ENCODE measurements around the gene LRRC32. TPM values are rescaled to one million over a fixed set of nuclear protein-coding genes. Genes with fewer than 3 reads are reported as not detected.

LRRC32 gene
- total RNA-seq, 1 experiment from 2014 or later: not detected

DNA sequence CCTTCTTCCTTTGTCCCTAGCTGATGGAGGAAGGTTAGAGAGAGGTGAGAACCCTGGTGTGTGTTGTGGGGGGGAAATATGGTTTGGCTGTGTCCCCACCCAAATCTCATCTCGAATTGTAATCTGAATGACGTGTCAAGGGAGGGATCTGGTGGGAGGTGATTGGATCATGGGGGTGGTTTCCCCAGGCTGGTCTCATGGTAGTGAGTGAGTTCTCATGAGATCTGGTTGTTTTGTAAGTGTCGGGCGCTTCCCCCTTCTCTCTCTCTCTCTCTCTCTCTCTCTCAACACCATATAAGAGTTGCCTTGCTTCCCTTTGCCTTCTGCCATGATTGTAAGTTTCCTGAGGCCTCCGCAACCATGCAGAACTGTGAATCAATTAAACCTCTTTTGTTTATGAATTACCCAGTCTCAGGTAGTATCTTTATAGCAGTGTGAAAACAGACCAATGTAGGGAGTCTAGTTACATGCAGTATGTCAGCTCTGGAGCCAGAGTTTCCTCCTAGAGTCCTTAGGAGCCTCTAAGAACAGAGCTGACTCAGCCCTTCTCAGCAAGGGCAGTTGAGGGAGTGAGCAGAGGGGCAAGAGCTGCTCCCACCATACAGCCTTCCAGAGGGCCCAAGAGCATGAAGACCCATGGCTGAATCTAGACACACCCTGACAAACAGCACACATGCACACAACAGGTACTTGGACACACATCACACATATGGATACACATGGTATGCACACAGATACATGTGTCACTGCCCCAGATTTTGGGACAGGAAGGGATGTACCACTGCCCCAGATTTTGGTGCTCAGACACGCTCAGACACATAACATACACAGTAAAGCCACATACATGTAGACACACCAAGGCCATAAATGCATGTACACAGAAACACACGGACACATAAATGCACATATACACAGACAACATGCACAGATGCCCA is 12.9 kb upstream of the LRRC32 start:
- in situ Hi-C loops (cut with HindIII; ENCODE audit: low sequenced_read_pairs): no loop called here
- DNase-seq (ENCODE audit: low spot score): no peak

DNA sequence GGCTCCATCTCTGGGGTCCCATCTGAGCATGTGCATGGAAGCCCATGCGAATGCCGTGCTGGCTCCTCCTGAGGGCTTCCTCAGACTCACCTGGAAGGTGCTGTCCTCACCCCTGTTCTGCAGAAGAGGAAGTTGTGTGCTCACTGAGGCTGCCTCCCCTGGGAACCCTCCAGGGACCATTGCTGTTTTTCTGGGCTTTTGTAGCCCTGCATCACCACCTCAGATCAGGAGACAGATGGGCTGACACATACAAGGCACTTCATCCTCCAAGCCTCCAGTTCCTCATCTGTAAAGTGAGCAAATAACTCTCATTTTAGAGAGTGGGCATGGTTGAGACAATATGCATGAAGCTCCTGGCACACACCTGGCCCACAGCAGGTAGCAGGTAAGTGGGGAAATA is 12.1 kb upstream of the LRRC32 start:
- no peak for DNase-seq (ENCODE audit: low spot score)
- in situ Hi-C loops (cut with HindIII; ENCODE audit: low sequenced_read_pairs): no loop called here

- DNase-seq (ENCODE audit: low spot score): no peak
- in situ Hi-C loops (cut with HindIII; ENCODE audit: low sequenced_read_pairs): no loop called here
Observed at GRCh38 chr11:76682106-76682505, 11.6 kb upstream of the LRRC32 start.

DNA sequence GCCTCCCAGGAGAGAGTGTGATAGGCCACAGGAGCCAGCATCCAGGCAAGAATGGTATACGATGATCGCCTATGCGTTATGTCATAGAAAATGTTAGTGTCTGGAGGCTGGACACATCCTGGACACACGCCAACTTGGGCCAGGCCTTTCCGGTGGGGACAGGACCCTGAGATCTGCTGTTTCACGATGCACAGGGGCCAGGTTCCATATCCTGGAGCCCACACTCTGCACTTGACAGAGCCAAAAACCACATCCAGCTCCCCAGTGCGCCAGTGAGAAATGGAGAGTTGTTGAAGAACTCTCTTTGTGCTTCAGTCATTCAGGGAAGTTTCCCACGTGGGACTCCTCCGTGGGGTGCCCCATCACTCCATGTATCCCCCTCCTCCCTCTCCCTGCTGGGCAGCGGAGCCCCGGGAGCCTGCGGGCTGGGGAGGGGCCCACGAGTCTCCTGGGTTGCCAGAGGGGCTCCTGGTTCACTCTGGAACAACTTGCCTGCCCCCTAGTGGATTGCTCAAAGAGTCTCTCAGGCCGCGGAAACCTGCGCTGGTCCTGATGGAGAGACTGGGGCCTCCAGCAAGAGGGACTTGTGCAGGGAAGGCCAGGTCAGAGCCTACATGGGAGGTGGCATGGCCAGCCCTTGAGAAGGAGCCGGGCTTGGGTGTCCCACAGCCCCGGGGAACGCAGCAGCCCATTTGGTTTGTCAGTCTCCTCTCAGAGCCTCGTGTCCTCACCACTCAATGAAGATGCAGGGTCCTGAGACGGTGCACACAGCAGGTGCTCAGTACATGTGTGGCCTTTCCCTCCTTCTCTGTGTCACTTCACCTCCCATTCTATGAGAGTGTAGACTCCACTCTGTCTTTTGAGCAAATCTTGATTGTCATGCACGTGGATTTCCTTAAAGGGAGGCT is 10.2 kb upstream of the LRRC32 start:
- peak; percentile 82 for DNase-seq (ENCODE audit: low spot score)
- in situ Hi-C loops (cut with HindIII; ENCODE audit: low sequenced_read_pairs): no loop called here

DNA sequence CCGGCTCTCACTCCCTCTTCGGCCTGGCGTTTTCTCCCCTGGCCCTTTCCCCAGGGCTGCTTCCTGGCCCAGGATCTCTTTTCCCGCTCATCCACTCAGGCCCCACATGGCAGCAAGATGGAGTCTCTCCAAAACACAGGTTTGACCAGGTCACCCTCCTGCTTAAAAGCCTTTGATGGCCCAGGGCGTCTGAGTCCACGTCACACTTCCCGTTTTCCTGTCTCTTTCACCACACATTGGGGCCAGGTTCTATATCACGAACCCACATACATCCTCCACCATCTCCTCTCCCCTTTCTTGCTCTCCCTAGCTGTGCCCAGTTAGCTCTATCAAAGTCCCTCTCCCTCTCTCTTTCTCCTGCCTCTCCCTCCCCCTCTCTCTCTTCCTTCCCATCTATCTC is 7.8 kb upstream of the LRRC32 start:
- DNase-seq (ENCODE audit: low spot score): no peak
- in situ Hi-C loops (cut with HindIII; ENCODE audit: low sequenced_read_pairs): no loop called here

- in situ Hi-C loops (cut with HindIII; ENCODE audit: low sequenced_read_pairs): no loop called here
- no peak for DNase-seq (ENCODE audit: low spot score)
Observed at GRCh38 chr11:76677458-76677765, 6.9 kb upstream of the LRRC32 start.

- DNase-seq (ENCODE audit: low spot score): no peak
- in situ Hi-C loops (cut with HindIII; ENCODE audit: low sequenced_read_pairs): no loop called here
Observed at GRCh38 chr11:76676636-76677457, 6.3 kb upstream of the LRRC32 start.

DNA sequence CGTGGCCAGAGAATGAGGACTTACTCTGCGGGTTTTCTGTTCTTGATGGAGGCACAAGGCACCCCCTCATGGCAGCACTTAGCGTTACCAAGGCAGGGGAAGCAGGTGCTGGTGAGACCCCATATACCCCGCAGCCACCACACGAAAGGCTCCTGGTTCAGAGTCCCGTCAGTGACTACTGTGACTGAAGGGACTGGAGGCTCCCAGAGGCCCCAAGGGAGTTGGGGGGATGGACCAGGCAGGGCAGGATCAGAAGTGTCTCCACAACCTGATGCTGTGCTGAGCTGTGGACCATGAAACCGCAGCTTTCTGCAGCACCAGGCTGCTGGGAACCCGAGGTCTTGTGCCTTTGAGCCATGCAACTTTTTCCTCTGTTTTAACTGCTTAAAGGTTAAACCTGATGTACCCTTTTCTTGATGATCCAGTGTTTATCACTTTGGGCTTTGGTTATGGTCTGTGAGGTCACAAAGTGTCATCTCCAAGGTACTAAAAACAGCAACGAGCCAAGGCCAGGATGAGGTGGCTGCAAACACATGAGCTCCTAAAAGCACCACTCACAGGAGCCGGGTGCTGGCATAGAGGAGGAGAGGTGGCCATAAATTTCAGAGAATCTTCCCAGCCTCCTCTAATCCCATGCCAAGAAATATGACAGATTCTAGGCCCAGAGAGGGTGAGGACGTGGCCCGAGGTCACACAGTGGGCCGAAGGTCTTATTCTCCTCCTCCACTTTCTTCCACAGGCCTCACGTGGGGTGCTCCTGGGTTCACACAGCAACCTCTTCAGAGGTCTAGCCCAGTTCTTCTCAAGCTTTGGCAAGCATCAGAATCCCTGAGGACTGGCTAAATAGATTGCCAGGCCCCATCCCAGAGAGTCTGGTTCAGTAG is 4.2 kb upstream of the LRRC32 start:
- DNase-seq (ENCODE audit: low spot score): no peak
- in situ Hi-C loops (cut with HindIII; ENCODE audit: low sequenced_read_pairs): no loop called here

GRCh38 chr11:76673176-76674142 is 2.9 kb upstream of the LRRC32 start:
- no peak for DNase-seq (ENCODE audit: low spot score)
- in situ Hi-C loops (cut with HindIII; ENCODE audit: low sequenced_read_pairs): no loop called here

DNA sequence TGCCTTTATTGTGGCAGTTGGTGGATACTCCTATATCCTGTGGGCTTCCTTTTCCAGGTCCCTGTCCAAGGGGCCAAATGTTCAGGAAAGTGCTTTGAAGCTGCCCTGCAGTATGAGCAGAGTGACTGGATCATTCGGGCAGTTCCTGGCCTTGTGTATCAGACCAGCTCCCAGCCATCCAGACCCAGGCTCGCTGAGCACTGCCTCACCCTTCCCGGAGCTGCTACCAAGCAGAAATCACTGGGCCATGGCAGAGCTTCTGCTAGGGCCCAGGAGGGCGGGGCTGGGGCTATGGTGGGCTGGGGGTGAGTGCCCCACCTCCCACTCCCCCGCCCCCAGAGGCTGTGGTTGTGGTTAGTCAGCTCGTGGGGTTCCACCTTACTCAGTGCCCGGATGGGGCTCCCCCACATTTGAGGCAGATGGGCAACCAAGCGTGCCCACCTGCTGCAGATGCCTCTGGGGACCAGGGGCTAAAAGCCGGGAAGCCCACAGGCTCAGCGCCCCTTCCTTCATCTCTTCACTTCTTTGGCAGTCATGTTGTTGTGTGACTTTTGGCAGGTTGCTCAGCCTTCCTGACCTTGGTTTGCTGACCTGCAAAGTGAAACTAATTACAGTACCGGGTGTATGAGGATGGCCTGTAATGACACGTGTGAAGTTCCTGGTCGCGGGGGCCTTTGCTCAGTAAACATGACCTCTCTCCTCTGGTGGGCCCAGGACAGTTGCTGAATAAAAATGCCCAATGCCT is 2.1 kb upstream of the LRRC32 start:
- no peak for DNase-seq (ENCODE audit: low spot score)
- in situ Hi-C loops (cut with HindIII; ENCODE audit: low sequenced_read_pairs): no loop called here

GRCh38 chr11:76671626-76672309 is 1.2 kb upstream of the LRRC32 start:
- no peak for DNase-seq (ENCODE audit: low spot score)
- in situ Hi-C loops (cut with HindIII; ENCODE audit: low sequenced_read_pairs): no loop called here

DNA sequence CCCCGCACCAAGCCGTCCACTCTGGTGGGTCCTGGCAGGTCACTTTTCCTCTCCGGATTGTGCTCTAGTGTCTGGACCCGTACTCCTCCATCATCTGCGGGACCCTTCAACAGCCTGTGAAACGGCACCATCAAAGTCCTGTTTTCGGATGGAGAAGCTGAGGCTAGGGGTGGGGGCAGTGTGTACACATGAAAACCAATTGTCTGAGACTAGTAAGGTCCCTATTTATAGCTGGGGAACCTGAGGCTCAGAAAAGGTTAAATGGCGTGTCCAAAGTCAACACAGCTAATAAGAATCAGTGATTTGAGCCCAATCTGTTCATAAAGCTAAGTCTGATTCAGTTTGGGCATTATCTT is 668 bp upstream of the LRRC32 start:
- DNase-seq (ENCODE audit: low spot score): no peak
- in situ Hi-C loops (cut with HindIII; ENCODE audit: low sequenced_read_pairs): no loop called here

DNA sequence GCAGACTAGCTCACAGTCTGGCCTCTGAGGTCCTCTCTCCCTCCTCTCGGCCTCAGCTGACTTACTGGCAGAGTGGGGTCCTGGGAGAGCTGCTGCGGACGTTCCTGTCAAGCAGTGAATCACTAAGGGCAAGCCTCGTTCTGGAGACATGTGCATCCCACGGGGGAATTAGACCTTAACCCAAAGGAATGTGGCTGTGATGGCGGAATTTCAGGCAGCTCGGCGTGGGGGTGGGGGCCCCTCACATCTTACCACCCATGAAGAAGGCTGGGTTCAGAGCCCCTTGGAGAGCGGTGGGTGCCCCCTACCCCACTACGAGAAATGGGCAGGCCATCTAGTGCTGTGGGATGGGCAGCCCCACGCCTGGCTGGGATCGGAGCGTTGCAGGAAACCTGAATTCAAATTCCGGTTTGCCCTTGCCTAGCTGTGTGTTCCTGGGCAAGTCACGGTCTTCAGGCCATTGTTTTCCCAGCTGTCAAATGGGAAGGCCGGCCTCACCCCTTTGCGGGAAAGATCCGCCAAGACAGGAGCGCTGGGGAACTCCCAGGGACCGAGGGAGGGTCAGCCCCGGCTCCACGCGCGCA is 554 bp downstream of the LRRC32 start:
- DNase-seq (ENCODE audit: low spot score): no peak
- in situ Hi-C loops (cut with HindIII; ENCODE audit: low sequenced_read_pairs): no loop called here

DNA sequence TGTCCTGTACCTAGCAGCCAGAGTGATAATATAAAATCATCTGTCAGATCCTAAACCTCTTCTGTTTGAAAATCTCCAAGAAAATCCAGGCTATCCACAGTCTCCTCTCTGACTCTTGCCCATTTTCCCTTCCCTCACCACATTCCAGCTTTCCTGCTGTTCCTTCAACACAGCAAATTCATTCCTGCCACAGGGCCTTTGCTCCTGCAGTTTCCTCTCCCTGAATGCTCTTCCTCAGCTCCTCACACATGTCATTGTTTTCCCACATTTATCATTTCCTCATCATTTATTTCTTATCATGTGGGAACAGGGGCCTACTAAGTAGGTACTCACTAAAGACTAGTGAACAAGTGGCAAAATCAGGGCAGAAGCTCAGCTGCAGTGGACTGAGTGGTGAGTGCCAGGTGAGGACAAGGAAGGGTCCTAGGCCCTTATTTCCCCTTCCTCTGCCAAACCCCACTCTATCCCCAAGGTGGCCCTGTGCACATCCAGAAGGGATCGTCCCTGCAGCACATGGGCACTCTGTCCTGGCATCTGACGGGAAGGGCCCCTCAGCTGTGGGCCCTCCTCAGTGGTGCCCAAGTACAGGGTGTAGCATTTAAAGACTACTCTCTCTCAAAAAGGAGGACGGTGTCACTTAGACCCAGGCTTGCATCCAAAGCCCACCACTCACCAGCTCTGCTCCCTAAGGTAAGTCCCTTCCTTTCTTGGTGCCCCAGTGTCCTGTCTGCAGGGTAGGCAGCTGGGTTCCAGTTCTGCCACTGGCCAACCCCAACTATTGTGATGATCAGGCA is 2.0 kb downstream of the LRRC32 start:
- no peak for DNase-seq (ENCODE audit: low spot score)
- in situ Hi-C loops (cut with HindIII; ENCODE audit: low sequenced_read_pairs): no loop called here

DNA sequence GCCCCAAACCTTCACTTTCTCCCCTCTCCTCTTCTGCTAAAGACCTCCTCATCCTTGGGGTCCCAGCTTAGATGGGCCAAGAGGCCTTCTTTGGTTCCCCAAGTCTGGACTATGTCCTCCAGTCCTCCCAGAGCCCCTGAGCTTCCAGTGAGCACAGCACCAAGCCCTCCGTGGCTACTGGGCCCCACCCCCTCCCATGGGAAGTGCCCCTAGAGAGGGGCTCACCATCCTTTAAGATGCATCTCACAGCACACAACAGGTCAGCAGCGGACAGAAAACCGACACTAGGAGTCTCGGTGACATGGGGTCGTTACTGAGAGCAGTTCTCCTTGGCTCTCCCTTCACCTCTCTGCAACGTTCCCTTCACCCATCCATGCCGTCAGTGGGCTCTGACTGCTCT is 2.7 kb downstream of the LRRC32 start:
- in situ Hi-C loops (cut with HindIII; ENCODE audit: low sequenced_read_pairs): no loop called here
- no peak for DNase-seq (ENCODE audit: low spot score)
